K562 (cell line): ENCODE measurements around the gene ATAD2B. TPM values are rescaled to one million over a fixed set of nuclear protein-coding genes. Genes with fewer than 3 reads are reported as not detected.
A peak's percentile ranks its signal among the peaks of the same experiment; 100 is the strongest.

Source experiments
- ATF3 ChIP-seq, 2 experiments: fragments of 450-650 bp in 1 of 2; sonication (generic) in 1 of 2; formaldehyde crosslinking in 1 of 2; IDR thresholded peaks in 1 of 2; conservative IDR thresholded peaks in 1 of 2; 2 replicates each; pipeline versions ENCODE4 v1.6.1 to v1.8.1; 2016 to 2023; ENCODE audit warnings: mild to moderate bottlenecking in 2 of 2, moderate library complexity in 2 of 2, inconsistent platforms in 1 of 2, missing genetic modification reagents in 1 of 2
- CEBPB ChIP-seq: fragments of 450-650 bp; IDR thresholded peaks from 2 replicates; pipeline ENCODE4 v1.6.1; 2016; ENCODE audit warnings: missing genetic modification characterization, missing compliant biosample characterization
- CHD2 ChIP-seq: IDR thresholded peaks from 2 replicates; pipeline ENCODE4 v1.6.1; 2011; ENCODE audit warnings: low read depth, low read length
- ELF4 ChIP-seq: fragments of 450-650 bp; formaldehyde crosslinking; IDR thresholded peaks from 2 replicates; pipeline ENCODE4 v1.4.0; 2022; ENCODE audit warnings: missing genetic modification characterization
- ESRRA ChIP-seq: fragments of 450-650 bp; IDR thresholded peaks from 2 replicates; pipeline ENCODE4 v1.6.1; 2014; ENCODE audit warnings: low read depth, mild to moderate bottlenecking, moderate library complexity, borderline replicate concordance
- FOSL1 ChIP-seq: fragments of 200-800 bp; sonication (Bioruptor generic); conservative IDR thresholded peaks from 2 replicates; pipeline ENCODE4 v1.6.1; 2016; ENCODE audit warnings: missing genetic modification characterization, missing compliant biosample characterization
- NFXL1 ChIP-seq: fragments of 450-650 bp; formaldehyde crosslinking; IDR thresholded peaks from 2 replicates; pipeline ENCODE4 v1.4.0; 2021; ENCODE audit warnings: mild to moderate bottlenecking
- OTX1 ChIP-seq: fragments of 450-650 bp; formaldehyde crosslinking; IDR thresholded peaks from 2 replicates; pipeline ENCODE4 v1.4.0; 2022; ENCODE audit warnings: mild to moderate bottlenecking
- POLR3A ChIP-seq: IDR thresholded peaks from 2 replicates; pipeline ENCODE4 v1.6.1; 2011; ENCODE audit warnings: borderline replicate concordance, mild to moderate bottlenecking, moderate library complexity; ENCODE audit not compliant: insufficient read length, insufficient read depth; ENCODE audit errors: extremely low read depth
- RAD51 ChIP-seq: fragments of 450-650 bp; IDR thresholded peaks from 2 replicates; pipeline ENCODE4 v1.7.1; 2016; ENCODE audit warnings: low read depth, mild to moderate bottlenecking, borderline replicate concordance
- RBM25 ChIP-seq: fragments of 200-400 bp; formaldehyde crosslinking; IDR thresholded peaks from 2 replicates; pipeline ENCODE4 v1.6.1; 2018; ENCODE audit warnings: low read length, low read depth, moderate library complexity; ENCODE audit not compliant: severe bottlenecking
- SAP30 ChIP-seq: fragments of 200-600 bp; sonication (generic); IDR thresholded peaks from 2 replicates; pipeline ENCODE4 v1.6.1; 2012; ENCODE audit warnings: borderline replicate concordance, low read depth, mild to moderate bottlenecking, moderate library complexity, low read length, control low read depth, inconsistent platforms; ENCODE audit not compliant: insufficient read depth, poor library complexity, severe bottlenecking
- SPI1 ChIP-seq: IDR thresholded peaks from 2 replicates; pipeline ENCODE4 v1.6.1; 2011; ENCODE audit warnings: low read depth, low read length, control low read depth, borderline replicate concordance
- TCF7L2 ChIP-seq: fragments of 150-350 bp; IDR thresholded peaks from 2 replicates; pipeline ENCODE4 v1.6.1; 2016; ENCODE audit warnings: low read depth, mild to moderate bottlenecking, low read length, moderate library complexity
- TRIM25 ChIP-seq: fragments of 450-650 bp; IDR thresholded peaks from 2 replicates; pipeline ENCODE4 v1.7.0; 2016; ENCODE audit warnings: borderline replicate concordance
- USF1 ChIP-seq: sonication (generic); formaldehyde crosslinking; IDR thresholded peaks from 2 replicates; pipeline ENCODE4 v1.9.0; 2022; ENCODE audit warnings: mild to moderate bottlenecking, missing genetic modification reagents
- XRCC5 ChIP-seq: fragments of 200-400 bp; formaldehyde crosslinking; IDR thresholded peaks from 2 replicates; pipeline ENCODE4 v1.6.1; 2017; ENCODE audit warnings: low read depth, mild to moderate bottlenecking, low read length
- ZBTB12 ChIP-seq: fragments of 250-450 bp; sonication (Bioruptor Pico); IDR thresholded peaks from 2 replicates; pipeline ENCODE4 v1.4.0; 2020
- ZFPM2 ChIP-seq: fragments of 250-450 bp; sonication (Bioruptor Pico); IDR thresholded peaks from 2 replicates; pipeline ENCODE4 v1.5.1; 2022; ENCODE audit warnings: mild to moderate bottlenecking
- ZNF165 ChIP-seq: fragments of 250-450 bp; sonication (Bioruptor Pico); IDR thresholded peaks from 2 replicates; pipeline ENCODE4 v1.4.0; 2020; ENCODE audit warnings: borderline replicate concordance
- ZNF197 ChIP-seq: fragments of 200-800 bp; sonication (Bioruptor generic); IDR thresholded peaks from 2 replicates; pipeline ENCODE4 v1.6.1; 2016; ENCODE audit warnings: low read depth, missing genetic modification characterization, missing compliant biosample characterization
- ZNF239 ChIP-seq: fragments of 250-450 bp; sonication (Bioruptor Pico); IDR thresholded peaks from 2 replicates; pipeline ENCODE4 v1.4.0; 2020; ENCODE audit warnings: mild to moderate bottlenecking
- ZNF717 ChIP-seq: fragments of 250-450 bp; sonication (Bioruptor Pico); IDR thresholded peaks from 2 replicates; pipeline ENCODE4 v1.5.0; 2021
- polyA plus RNA-seq, 8 experiments: library from polyadenylated mRNA; depleted of rRNA in 4 of 8; stranded (reverse) in 5 of 8; unstranded in 3 of 8; fragments of >200 nt; fragmentation: Nextera tagmentation in 2 of 8; fragmentation: Illumina TruSeq in 1 of 8; extraction: Ambion mirVana in 2 of 8; extraction: Trizol in 1 of 8; gene quantifications; 2 replicates each; pipeline versions ENCODE4 v1.2.1 to v1.2.3, GENCODE V29; 2011 to 2014; ENCODE audit warnings: inconsistent platforms in 1 of 8, missing spikeins in 1 of 8
- total RNA-seq, 7 experiments: library from RNA; depleted of rRNA in 6 of 7; stranded (reverse); fragments of >200 nt in 6 of 7; fragmentation: Illumina TruSeq in 2 of 7; extraction: Trizol in 2 of 7; gene quantifications; 2 replicates each; pipeline versions ENCODE4 v1.2.1 to v1.2.3, GENCODE V29; 2011 to 2021; ENCODE audit warnings: low replicate concordance in 1 of 7

ATAD2B gene
- total and polyA plus RNA-seq, 9 of the 15 experiments (the other 6 are each of a cell fraction or from before 2014, with no cell fraction given): 3.2 to 21.6 (median 11.4) TPM

- TF ChIP-seq ZNF165 (CRISPR knock-in tag) (no peak), ZFPM2 (CRISPR knock-in tag) (no peak), ZNF197 (peak; percentile 59; the same call in 1 of the 2 replicates), ZBTB12 (peak; percentile 78), RBM25 (peak; percentile 38), ZNF239 (no peak), XRCC5 (peak; percentile 93), CEBPB (no peak), TCF7L2 (no peak), TRIM25 (no peak), USF1 (no peak; the same call in 1 of the 2 replicates), SAP30 (peak; percentile 41), ATF3 (IDR thresholded peaks at IDR 0.05) (no peak), ATF3 (CRISPR knock-in tag; conservative IDR thresholded peaks at IDR 0.05) (peak; percentile 62; the same call in 1 of the 2 replicates), CHD2 (peak; percentile 75; the same call in 1 of the 2 replicates), ESRRA (peak; percentile 92; the same call in 1 of the 2 replicates), ZNF717 (CRISPR knock-in tag) (no peak), RAD51 (no peak), ELF4 (CRISPR knock-in tag) (no peak), POLR3A (no peak), FOSL1 (peak; percentile 42; the same call in 1 of the 2 replicates), SPI1 (no peak), OTX1 (CRISPR knock-in tag) (0 out of 2 replicates have a peak, but pooled peaks have one; percentile 54), NFXL1 (CRISPR knock-in tag) (no peak)
Measured at GRCh38 chr2:23926750-23927571, at the start of gene ATAD2B (continued).
